Upper lobe of left lung (tissue), 6 donors: Measurements from ENCODE around the gene GALNT18. TPM values are rescaled to one million over a fixed set of nuclear protein-coding genes. Genes with fewer than 3 reads are reported as not detected.

ENCODE experiments used
- ATAC-seq, 2 donors: fragments of 200-7000 bp; cut with Tn5 transposase; one replicate each; pipeline ENCODE4 v1.9.1; 2022; ENCODE audit warnings: mild to moderate bottlenecking in 2 of 2, moderate library complexity in 2 of 2; ENCODE audit not compliant: low FRiP score in 2 of 2
- DNase-seq, 2 donors: peaks; one replicate each; pipeline ENCODE4 v3.0.0-alpha.2; 2019 to 2020
- H3K27ac ChIP-seq, 4 donors: fragments of 200-600 bp; sonication (generic); one replicate each; pipeline ENCODE4 v1.5.1; 2016 to 2019
- H3K27me3 ChIP-seq, 4 donors: fragments of 200-600 bp; sonication (generic); one replicate each; pipeline ENCODE4 v1.5.1; 2017 to 2019
- H3K36me3 ChIP-seq, 4 donors: fragments of 200-600 bp; sonication (generic); one replicate each; pipeline ENCODE4 v1.5.1; 2016 to 2019
- H3K4me1 ChIP-seq, 4 donors: fragments of 200-600 bp; sonication (generic); one replicate each; pipeline ENCODE4 v1.5.1; 2018 to 2019
- H3K4me3 ChIP-seq, 4 donors: fragments of 200-600 bp; sonication (generic); one replicate each; pipeline ENCODE4 v1.5.1; 2017 to 2019; ENCODE audit warnings: mild to moderate bottlenecking in 2 of 4, moderate library complexity in 1 of 4
- H3K9me3 ChIP-seq, 4 donors: fragments of 200-600 bp; sonication (generic); one replicate each; pipeline ENCODE4 v1.5.1; 2018 to 2019
- EP300 ChIP-seq, 4 donors: sonication (generic); formaldehyde crosslinking; IDR thresholded peaks; one replicate each; pipeline ENCODE4 v1.5.1; 2017; ENCODE audit warnings: antibody characterized with exemption in 4 of 4, control low read depth in 2 of 4
- POLR2A ChIP-seq, 4 donors: fragments of 450-650 bp; IDR thresholded peaks; one replicate each; pipeline ENCODE4 v1.5.1; 2016 to 2017; ENCODE audit warnings: antibody characterized with exemption in 4 of 4, mild to moderate bottlenecking in 2 of 4
- POLR2AphosphoS5 ChIP-seq, 2 donors: sonication (generic); formaldehyde crosslinking; IDR thresholded peaks; one replicate each; pipeline ENCODE4 v1.5.1; 2017; ENCODE audit warnings: antibody characterized with exemption in 2 of 2
- WGBS, 2 donors: methylation state at CpG; one replicate each; pipeline ENCODE4 v1.1.5; 2017 to 2018; 5-methylcytosine and 5-hydroxymethylcytosine counted together
- total RNA-seq, 6 donors: library from RNA; depleted of rRNA in 4 of 6; stranded (reverse); fragments of >200 nt in 4 of 6; gene quantifications; one replicate each; pipeline versions ENCODE4 v1.1.0 to v1.2.1, GENCODE V29; 2016 to 2021
- TF ChIP-seq, protein P1 (sequence below), 6 experiments: fragments of 450-650 bp in 4 of 6; fragments of 200-600 bp in 2 of 6; sonication (generic) in 2 of 6; IDR thresholded peaks; one replicate each; pipeline ENCODE4 v1.5.1; 2016 to 2019; ENCODE audit warnings: antibody characterized with exemption in 6 of 6
- donor health status: DM: no; HTN: no; CAD: no; lungs with moderate emphysema.
- donor health status: DM: no; HTN: yes; CAD: no; lungs with severe emphysema.

The GALNT18 gene
- total RNA-seq, 6 donors from 2014 or later: 48.2 to 115 (median 61.8) TPM

DNA sequence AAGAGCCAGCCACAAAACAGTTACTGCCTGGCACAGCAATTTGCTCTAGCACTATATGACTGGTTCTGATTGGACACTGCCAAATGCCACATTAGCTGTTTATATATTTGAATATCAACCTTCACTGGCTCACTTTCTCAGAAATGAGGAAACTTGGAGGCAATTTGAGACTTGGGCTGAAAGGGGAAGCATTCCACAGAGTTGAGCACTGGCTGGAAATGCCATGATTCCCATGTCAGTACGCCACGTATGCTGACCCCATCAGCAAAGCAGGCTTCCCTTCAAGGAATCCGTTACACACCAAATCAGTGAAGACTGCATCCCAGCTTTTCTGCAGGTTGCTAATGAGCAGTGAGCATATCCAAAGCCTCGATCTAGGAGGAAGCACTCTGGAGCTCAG, 34.7 kb downstream of the GALNT18 start:
- Histone ChIP-seq H3K36me3 (no peaks in the 10 kb centered on the region), H3K4me1 (peaks cover 19 to 34% (median 24%) of the 10 kb centered on the region in 4 donors), H3K27ac (peak overlapping the region in 1 of 4 donors; percentile 5), H3K4me3 (no peak overlapping the region), H3K9me3 (no peaks in the 10 kb centered on the region), H3K27me3 (no peaks in the 10 kb centered on the region)
- no peak for DNase-seq
- no peak for ATAC-seq
- WGBS, 2 donors: 83 to 100% methylated on average over 1 to 4 of the region's 4 CpGs
- TF ChIP-seq EP300 (IDR thresholded peaks at IDR 0.05): no peak
- TF ChIP-seq, protein P1, sequence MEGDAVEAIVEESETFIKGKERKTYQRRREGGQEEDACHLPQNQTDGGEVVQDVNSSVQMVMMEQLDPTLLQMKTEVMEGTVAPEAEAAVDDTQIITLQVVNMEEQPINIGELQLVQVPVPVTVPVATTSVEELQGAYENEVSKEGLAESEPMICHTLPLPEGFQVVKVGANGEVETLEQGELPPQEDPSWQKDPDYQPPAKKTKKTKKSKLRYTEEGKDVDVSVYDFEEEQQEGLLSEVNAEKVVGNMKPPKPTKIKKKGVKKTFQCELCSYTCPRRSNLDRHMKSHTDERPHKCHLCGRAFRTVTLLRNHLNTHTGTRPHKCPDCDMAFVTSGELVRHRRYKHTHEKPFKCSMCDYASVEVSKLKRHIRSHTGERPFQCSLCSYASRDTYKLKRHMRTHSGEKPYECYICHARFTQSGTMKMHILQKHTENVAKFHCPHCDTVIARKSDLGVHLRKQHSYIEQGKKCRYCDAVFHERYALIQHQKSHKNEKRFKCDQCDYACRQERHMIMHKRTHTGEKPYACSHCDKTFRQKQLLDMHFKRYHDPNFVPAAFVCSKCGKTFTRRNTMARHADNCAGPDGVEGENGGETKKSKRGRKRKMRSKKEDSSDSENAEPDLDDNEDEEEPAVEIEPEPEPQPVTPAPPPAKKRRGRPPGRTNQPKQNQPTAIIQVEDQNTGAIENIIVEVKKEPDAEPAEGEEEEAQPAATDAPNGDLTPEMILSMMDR (IDR thresholded peaks at IDR 0.05): no peak
- no peak for TF ChIP-seq POLR2AphosphoS5 (IDR thresholded peaks at IDR 0.05)
- TF ChIP-seq POLR2A (IDR thresholded peaks at IDR 0.05): no peak

DNA sequence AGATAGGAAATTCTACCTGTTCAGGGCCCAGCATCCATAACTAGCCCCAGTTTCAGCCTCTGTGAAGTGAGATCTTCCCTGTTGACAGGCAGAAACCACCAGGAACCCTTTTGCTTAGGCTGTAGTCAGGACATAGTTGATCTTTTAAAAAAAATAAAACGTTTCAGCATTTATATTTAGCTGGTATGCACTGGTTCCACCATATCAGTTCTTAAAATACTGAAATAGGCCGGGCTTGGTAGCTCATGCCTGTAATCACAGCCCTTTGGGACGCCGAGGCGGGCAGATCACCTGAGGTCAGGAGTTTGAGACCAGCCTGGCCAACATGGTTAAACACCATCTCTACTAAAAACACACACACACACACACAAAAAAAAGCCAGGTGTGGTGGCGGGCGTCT, 35.3 kb downstream of the GALNT18 start:
- DNase-seq (no peak), ATAC-seq (no peak)
- WGBS, 2 donors: 89 to 91% methylated on average over 7 of the region's 7 CpGs
- H3K4me1 ChIP-seq: peaks cover 26 to 40% (median 30%) of the 10 kb centered on the region in 4 donors
- H3K27me3 ChIP-seq: no peaks in the 10 kb centered on the region
- peak overlapping the region in 1 of 4 donors; percentile 38 for H3K27ac ChIP-seq
- no peaks in the 10 kb centered on the region for H3K36me3 ChIP-seq
- no peaks in the 10 kb centered on the region for H3K9me3 ChIP-seq
- no peak for TF ChIP-seq POLR2A (IDR thresholded peaks at IDR 0.05)
- TF ChIP-seq, protein P1 (IDR thresholded peaks at IDR 0.05): no peak
- no peak for TF ChIP-seq EP300 (IDR thresholded peaks at IDR 0.05)
- TF ChIP-seq POLR2AphosphoS5 (IDR thresholded peaks at IDR 0.05): no peak
- H3K4me3 ChIP-seq: no peak overlapping the region

DNA sequence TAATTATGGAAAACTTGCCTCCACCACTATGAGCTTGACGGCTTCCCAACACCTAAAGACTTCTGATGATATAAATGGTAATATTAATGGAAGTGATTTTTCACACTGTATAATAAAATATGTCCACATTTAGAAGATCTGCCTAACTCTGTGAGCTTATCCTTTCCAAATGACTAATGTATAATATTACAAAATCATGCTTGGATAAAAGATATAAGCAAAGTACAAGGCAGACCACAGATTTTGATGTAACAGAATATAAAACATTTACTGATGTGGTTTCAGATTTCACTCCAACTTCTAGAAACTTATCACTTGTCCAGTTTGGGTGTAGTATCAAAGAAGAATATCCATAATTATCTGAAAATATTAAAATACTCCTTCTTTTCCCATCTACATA, 36.9 kb downstream of the GALNT18 start:
- no peak for TF ChIP-seq EP300 (IDR thresholded peaks at IDR 0.05)
- ATAC-seq: no peak
- peaks cover 38 to 47% (median 44%) of the 10 kb centered on the region in 4 donors for H3K4me1 ChIP-seq
- 83 to 86% methylated on average over 1 of the region's 1 CpG for WGBS, 2 donors
- no peak overlapping the region for H3K4me3 ChIP-seq
- no peaks in the 10 kb centered on the region for H3K27me3 ChIP-seq
- no peak for DNase-seq
- no peaks in the 10 kb centered on the region for H3K9me3 ChIP-seq
- H3K36me3 ChIP-seq: no peaks in the 10 kb centered on the region
- H3K27ac ChIP-seq: peak overlapping the region; percentile 19 to 81 (median 38)

DNA sequence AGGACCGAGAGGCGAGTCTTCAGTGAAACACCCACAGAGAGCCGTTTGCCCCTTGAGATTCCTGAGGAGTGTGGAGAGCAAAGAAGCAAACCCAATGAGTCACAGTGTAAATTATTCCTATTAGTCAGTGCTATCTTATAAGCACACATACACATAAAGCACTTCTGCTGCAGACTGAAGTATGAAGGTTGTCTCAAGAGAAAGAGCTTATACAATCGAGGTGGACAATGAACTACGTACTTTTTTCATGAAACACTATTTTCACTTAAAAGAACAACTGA, 37.3 kb downstream of the GALNT18 start:
- peak overlapping the region; percentile 19 to 81 (median 54) for H3K27ac ChIP-seq
- WGBS, 2 donors: 47 to 49% methylated on average over 5 of the region's 5 CpGs
- no peak for TF ChIP-seq POLR2AphosphoS5 (IDR thresholded peaks at IDR 0.05)
- TF ChIP-seq, protein P1 (IDR thresholded peaks at IDR 0.05): no peak
- TF ChIP-seq EP300 (IDR thresholded peaks at IDR 0.05): no peak
- no peak for TF ChIP-seq POLR2A (IDR thresholded peaks at IDR 0.05)
- H3K9me3 ChIP-seq: no peaks in the 10 kb centered on the region
- H3K27me3 ChIP-seq: no peaks in the 10 kb centered on the region
- H3K4me3 ChIP-seq: no peak overlapping the region
- H3K36me3 ChIP-seq: no peaks in the 10 kb centered on the region
- DNase-seq (peak in 1 of 2 donors; percentile 82), ATAC-seq (peak; percentile 72 to 83)
- H3K4me1 ChIP-seq: peaks cover 39 to 47% (median 46%) of the 10 kb centered on the region in 4 donors

DNA sequence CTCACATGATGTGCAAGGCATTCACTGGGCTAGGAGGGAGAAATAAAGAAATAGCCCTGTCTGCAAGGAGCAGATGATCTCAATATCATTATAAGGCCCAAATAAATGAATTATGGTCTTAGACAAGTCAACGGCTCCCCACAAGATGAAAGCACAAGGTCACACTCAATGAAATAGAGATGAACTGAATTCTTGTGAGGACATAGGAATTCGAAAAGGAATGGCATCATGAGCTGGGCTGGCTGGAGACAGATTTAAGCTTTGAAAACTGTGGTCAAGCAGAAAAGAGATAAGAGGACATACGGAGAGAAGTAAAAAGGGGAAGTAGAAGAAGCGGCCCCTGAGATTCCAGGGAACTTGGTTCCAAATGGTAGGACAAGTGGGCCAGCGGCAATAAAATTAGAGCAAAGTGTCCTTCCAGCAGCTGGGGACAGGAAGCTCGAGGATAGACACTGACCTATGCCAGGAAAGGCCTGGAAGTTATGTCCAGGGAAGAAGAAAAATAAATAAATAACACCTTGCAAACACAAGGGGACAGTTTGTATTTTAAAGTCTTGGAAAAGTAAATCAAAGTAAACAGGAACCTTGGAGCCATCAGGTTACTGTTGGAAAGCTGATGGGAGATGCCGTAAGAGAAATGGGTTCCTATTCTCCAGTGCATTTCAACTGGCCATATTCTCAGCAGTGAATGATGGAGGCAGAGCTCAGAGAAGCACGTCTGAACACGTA, 37.8 kb downstream of the GALNT18 start:
- no peaks in the 10 kb centered on the region for H3K36me3 ChIP-seq
- H3K4me3 ChIP-seq: no peak overlapping the region
- WGBS, 2 donors: 58 to 62% methylated on average over 9 of the region's 9 CpGs
- peaks cover 44 to 52% (median 51%) of the 10 kb centered on the region in 4 donors for H3K4me1 ChIP-seq
- TF ChIP-seq, protein P1 (IDR thresholded peaks at IDR 0.05): no peak
- TF ChIP-seq EP300 (IDR thresholded peaks at IDR 0.05) (peak in 2 of 4 donors; percentile 43 to 87), POLR2AphosphoS5 (IDR thresholded peaks at IDR 0.05) (peak; percentile 48 to 53), POLR2A (IDR thresholded peaks at IDR 0.05) (no peak)
- DNase-seq: no peak
- H3K27ac ChIP-seq: peak overlapping the region; percentile 19 to 81 (median 54)
- no peaks in the 10 kb centered on the region for H3K27me3 ChIP-seq
- no peak for ATAC-seq
- no peaks in the 10 kb centered on the region for H3K9me3 ChIP-seq
